NB4 (cell line): ENCODE results near the gene LGALS1.

ENCODE experiments used
- DNase-seq: peaks from one replicate; pipeline ENCODE4 v3.0.0; 2010; ENCODE audit warnings: low read depth
- H3K4me3 ChIP-seq: one replicate; pipeline ENCODE4 v1.5.1; 2011; ENCODE audit warnings: mild to moderate bottlenecking, low read depth, low read length, moderate library complexity
- CTCF ChIP-seq: IDR thresholded peaks from one replicate; pipeline ENCODE4 v1.5.1; 2012; ENCODE audit warnings: low read depth, low read length
- MAX ChIP-seq: IDR thresholded peaks from 2 replicates; pipeline ENCODE4 v1.6.1; 2011; ENCODE audit warnings: low read depth, low read length
- MYC ChIP-seq: IDR thresholded peaks from 2 replicates; pipeline ENCODE4 v1.6.1; 2011; ENCODE audit warnings: low read depth, low read length
- POLR2A ChIP-seq: IDR thresholded peaks from 2 replicates; pipeline ENCODE4 v1.6.1; 2011; ENCODE audit warnings: mild to moderate bottlenecking; ENCODE audit not compliant: insufficient read length; ENCODE audit errors: extremely low read depth

The LGALS1 gene

GRCh38 chr22:37708580-37709444 is 33.4 kb downstream of the LGALS1 start:
- no peak for DNase-seq
- no peak overlapping the region for H3K4me3 ChIP-seq
- TF ChIP-seq MYC (no peak), MAX (no peak), CTCF (no peak), POLR2A (no peak)

- no peak for DNase-seq
- H3K4me3 ChIP-seq = no peak overlapping the region
- TF ChIP-seq POLR2A = no peak
- TF ChIP-seq CTCF = no peak
- TF ChIP-seq MYC = no peak
These were observed 34.0 kb downstream of the LGALS1 start for GRCh38 chr22:37709445-37709765.

GRCh38 chr22:37710675-37711074 is 35.2 kb downstream of the LGALS1 start:
- no peak overlapping the region for H3K4me3 ChIP-seq
- no peak for DNase-seq
- TF ChIP-seq CTCF = no peak
- TF ChIP-seq MAX = no peak
- no peak for TF ChIP-seq POLR2A
- no peak for TF ChIP-seq MYC

- TF ChIP-seq CTCF = no peak
- H3K4me3 ChIP-seq = no peak overlapping the region
- no peak for DNase-seq
These were observed 36.1 kb downstream of the LGALS1 start for GRCh38 chr22:37711490-37711889.

- DNase-seq = no peak
- TF ChIP-seq CTCF (no peak), MAX (no peak), MYC (no peak), POLR2A (no peak)
- no peak overlapping the region for H3K4me3 ChIP-seq
These were observed 38.3 kb downstream of the LGALS1 start for GRCh38 chr22:37713761-37714160.

- DNase-seq = no peak
- TF ChIP-seq POLR2A (no peak), MYC (no peak), CTCF (no peak), MAX (no peak)
- H3K4me3 ChIP-seq = no peak overlapping the region
These were observed 39.2 kb downstream of the LGALS1 start for GRCh38 chr22:37714634-37715033.
